ENCODE results near the gene SNRPE.

The SNRPE gene

GRCh38 chr1:203880606-203881005 is 19.2 kb downstream of the SNRPE start:
- no peak for DNase-seq (ENCODE audit: low read depth)

DNA sequence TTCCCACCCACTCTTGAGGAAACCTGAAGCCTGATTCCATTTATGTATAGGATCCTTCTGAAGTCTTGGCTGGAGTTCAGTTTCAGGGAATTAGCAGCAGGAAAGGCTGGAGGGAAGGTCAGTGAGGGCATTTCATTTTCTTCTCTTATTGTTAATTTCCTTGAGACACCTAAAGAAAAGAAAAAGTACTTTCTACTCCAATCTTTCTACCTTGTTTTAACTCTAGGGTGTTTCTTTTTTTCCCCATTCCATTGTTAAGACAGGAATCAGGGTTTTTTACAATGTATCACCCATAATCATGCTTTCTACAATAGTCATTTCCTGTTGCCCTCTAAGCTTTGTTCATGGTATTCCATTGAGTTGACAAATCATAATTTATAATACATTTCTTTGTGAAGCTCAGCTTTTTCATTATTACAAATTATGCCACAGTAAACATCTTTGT is 27.4 kb downstream of the SNRPE start:
- peak; percentile 81 for DNase-seq (ENCODE audit: low read depth)

- DNase-seq (ENCODE audit: low read depth) = no peak
These were observed 30.6 kb downstream of the SNRPE start for GRCh38 chr1:203891950-203892349.

DNA sequence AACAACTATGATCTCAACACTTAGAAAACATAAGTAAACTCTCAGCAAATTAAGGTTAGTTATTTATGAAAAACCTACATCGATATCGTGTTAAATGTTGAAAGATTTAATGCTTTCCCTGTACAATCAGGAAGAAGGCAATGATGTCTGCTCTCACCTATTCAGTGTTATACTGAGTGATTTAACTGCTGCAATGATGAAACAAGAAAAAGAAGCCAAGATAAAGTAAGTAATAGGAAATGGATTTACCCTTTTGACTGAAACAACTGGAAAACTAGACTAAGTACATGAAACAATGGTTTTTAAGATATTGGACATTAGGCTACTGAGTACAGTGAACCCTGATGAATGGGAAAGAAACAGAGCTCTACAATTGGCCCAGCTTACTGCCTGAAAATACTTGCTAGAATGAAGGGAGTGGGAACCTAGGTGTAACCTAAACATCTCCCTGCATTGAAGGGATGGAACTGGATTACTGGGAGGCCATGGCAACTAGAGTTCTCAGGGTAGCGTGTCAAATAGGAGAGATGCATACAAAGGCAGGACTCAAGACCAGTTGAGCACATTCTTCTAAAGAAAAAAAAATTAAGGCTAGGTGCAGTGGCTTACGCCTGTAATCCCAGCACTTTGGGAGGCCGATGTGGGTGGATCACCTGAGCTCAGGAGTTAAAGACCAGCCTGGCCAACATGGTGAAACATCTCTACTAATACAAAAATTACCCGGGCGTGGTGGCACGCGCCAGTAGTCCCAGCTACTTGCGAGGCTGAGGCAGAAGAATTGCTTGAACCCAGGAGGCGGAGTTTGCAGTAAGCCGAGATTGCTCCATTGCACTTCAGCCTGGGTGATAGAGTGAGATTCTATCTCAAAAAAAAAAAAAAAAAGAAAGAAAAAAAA is 37.3 kb downstream of the SNRPE start:
- DNase-seq (ENCODE audit: low read depth) = no peak

DNA sequence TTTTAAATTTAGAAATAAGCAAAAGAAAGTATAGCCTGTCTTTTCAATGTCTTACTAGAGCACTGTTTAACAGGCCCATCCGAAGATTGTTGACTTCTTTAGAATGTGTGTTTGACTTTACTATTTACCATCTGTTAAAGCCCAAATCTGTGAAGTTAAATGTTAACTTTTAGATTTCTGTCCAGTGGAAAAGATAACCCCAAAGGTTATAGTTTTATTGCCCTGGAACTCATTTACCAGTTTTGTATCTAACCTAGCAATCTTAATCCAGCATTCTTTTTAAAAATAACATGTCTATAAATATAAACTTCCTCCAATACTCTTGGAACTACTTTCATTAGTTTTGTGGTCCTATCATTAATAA is 37.9 kb downstream of the SNRPE start:
- no peak for DNase-seq (ENCODE audit: low read depth)

DNA sequence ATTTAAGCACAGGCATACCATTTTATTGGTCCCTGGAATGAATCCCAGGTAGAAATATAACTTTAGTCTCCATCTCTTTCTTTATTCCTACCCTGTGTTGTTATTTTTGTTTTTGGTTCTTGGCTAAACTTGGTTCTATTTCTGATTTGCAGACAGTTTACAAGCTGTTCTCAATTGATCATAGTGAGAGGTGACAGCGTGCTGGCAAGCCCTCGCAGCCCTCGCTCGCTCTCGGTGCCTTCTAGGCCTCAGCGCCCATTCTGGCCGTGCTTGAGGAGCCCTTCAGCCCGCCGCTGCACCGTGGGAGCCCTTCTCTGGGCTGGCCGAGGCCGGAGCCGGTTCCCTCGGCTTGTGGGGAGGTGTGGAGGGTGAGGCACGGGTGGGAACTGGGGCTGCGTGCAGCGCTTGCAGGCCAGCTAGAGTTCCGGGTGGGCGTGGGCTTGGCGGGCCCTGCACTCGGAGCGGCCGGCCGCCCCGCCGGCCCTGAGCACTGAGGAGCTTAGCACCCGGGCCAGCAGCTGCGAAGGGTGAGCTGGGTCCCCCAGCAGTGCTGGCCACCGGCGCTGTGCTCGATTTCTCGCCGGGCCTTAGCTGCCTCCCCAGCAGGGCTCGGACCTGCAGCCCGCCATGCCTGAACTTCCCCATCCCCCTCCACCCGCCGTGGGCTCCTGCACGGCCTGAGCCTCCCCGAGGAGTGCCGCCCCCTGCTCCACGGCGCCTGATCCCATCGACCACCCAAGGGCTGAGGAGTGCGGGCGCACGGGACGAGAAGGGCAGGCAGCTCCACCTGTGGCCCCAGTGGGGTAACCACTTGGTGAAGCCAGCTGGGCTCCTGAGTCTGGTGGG is 38.7 kb downstream of the SNRPE start:
- no peak for DNase-seq (ENCODE audit: low read depth)

DNA sequence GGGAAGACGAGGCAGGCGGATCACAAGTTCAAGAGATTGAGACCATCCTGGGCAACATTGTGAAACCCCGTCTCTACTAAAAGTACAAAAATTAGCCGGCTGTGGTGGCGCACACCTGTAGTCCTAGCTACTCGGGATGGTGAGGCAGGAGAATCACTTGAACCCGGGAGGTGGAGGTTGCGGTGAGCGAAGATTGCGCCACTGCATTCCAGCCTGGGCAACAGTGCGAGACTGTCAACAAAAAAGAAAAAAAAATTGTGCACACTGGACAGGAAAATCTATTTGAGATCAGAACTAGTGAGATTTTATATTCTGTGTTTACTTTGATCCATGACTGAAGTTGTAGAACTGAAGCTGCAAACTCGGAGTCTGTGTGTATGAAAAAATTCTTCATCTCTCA is 40.2 kb downstream of the SNRPE start:
- no peak for DNase-seq (ENCODE audit: low read depth)

GRCh38 chr1:203905275-203905674 is 43.9 kb downstream of the SNRPE start:
- no peak for DNase-seq (ENCODE audit: low read depth)

- DNase-seq (ENCODE audit: low read depth) = peak; percentile 94
These were observed 45.5 kb downstream of the SNRPE start for GRCh38 chr1:203906932-203907331.

DNA sequence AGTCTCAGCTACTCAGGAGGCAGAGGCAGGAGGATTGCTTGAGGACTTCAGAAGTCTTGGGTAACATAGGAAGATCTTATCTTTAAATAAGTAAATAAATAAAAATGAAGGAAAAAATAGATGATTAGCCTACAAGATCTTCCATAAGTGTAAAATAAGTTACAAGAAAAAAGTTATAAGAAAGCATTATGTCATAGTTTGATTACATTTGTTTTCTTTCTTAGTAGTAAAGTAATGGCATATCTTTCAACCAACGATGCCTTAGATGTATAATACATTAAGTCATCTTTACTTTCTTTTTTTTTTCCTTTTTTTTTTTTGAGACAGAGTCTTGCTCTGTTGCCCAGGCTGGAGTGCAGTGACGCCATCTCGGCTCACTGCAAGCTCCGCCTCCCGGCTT is 46.5 kb downstream of the SNRPE start:
- no peak for DNase-seq (ENCODE audit: low read depth)

- DNase-seq (ENCODE audit: low read depth) = peak; percentile 73
These were observed 50.4 kb downstream of the SNRPE start for GRCh38 chr1:203911806-203912205.

- no peak for DNase-seq (ENCODE audit: low read depth)
These were observed 51.7 kb downstream of the SNRPE start for GRCh38 chr1:203913073-203913521.

GRCh38 chr1:203914292-203914691 is 52.9 kb downstream of the SNRPE start:
- peak; percentile 31 for DNase-seq (ENCODE audit: low read depth)

GRCh38 chr1:203915811-203916210 is 54.4 kb downstream of the SNRPE start:
- DNase-seq (ENCODE audit: low read depth) = peak; percentile 62

DNA sequence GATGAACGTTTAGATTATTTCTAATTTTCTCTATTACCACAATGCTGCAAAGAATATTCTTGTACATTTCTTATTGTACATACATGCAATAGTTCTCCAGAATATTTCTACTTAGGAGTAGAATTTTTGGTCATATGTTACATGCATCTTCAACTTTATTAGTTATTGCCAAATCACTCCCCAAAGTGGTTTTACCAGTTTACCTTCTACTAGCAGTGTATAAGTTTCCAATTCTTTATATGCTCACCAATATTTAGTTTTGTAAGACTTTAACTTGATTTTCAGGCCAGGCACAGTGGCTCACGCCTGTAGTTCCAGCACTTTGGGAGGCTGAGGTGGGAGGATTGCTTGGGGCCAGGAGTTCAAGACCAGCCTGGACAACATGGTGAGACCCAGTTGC is 55.4 kb downstream of the SNRPE start:
- DNase-seq (ENCODE audit: low read depth) = no peak

Measured in amniotic epithelial cell (primary cell).